HEK293 (cell line): ENCODE results near the gene MAGI1.
"Not testable (repeated sequence)": the region's sequence is repeated elsewhere in the genome, so short reads cannot be mapped to it uniquely, and the experiment has no call there.

Experiments
- PRDM10 ChIP-seq: fragments of 450-650 bp; formaldehyde crosslinking; IDR thresholded peaks from 2 replicates; pipeline ENCODE4 v1.5.1; 2016; ENCODE audit warnings: missing biosample characterization, missing genetic modification characterization
- ZEB2 ChIP-seq: fragments of 450-650 bp; formaldehyde crosslinking; IDR thresholded peaks from 2 replicates; pipeline ENCODE4 v1.5.1; 2016; ENCODE audit warnings: missing biosample characterization, missing genetic modification characterization
- ZNF16 ChIP-seq: fragments of 450-650 bp; formaldehyde crosslinking; IDR thresholded peaks from 2 replicates; pipeline ENCODE4 v1.5.1; 2016; ENCODE audit warnings: low read depth, missing biosample characterization, missing genetic modification characterization
- ZNF2 ChIP-seq: fragments of 450-650 bp; formaldehyde crosslinking; IDR thresholded peaks from 2 replicates; pipeline ENCODE4 v1.5.1; 2016; ENCODE audit warnings: missing biosample characterization, missing genetic modification characterization
- ZNF239 ChIP-seq: fragments of 450-650 bp; formaldehyde crosslinking; IDR thresholded peaks from 2 replicates; pipeline ENCODE4 v1.5.1; 2016; ENCODE audit warnings: missing biosample characterization, missing genetic modification characterization
- ZSCAN16 ChIP-seq: fragments of 450-650 bp; formaldehyde crosslinking; IDR thresholded peaks from 2 replicates; pipeline ENCODE4 v1.5.1; 2016; ENCODE audit warnings: missing biosample characterization, missing genetic modification characterization
- TF ChIP-seq, protein P1 (sequence below): fragments of 450-650 bp; formaldehyde crosslinking; IDR thresholded peaks from 2 replicates; pipeline ENCODE4 v1.5.1; 2016; ENCODE audit warnings: missing biosample characterization, missing genetic modification characterization

DNA sequence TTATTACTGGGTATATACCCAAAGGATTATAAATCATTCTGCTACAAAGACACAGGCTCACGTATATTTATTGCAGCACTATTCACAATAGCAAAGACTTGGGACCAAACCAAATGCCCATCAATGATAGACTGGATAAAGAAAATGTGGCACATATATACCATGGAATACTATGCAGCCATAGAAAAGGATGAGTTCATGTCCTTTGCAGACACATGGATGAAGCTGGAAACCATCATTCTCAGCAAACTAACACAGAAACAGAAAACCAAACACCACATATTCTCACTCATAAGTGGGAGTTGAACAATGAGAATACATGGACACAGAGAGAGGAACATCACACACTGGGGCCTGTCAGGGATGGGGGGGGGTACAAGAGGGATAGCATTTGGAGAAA is 495.3 kb downstream of the MAGI1 start:
- not testable (repeated sequence) for TF ChIP-seq ZNF2 (tag by site-specific recombination); PRDM10 (tag by site-specific recombination); ZSCAN16; ZNF239 (tag by site-specific recombination); ZNF16 (tag by site-specific recombination); ZEB2 (tag by site-specific recombination)
- TF ChIP-seq, protein P1, sequence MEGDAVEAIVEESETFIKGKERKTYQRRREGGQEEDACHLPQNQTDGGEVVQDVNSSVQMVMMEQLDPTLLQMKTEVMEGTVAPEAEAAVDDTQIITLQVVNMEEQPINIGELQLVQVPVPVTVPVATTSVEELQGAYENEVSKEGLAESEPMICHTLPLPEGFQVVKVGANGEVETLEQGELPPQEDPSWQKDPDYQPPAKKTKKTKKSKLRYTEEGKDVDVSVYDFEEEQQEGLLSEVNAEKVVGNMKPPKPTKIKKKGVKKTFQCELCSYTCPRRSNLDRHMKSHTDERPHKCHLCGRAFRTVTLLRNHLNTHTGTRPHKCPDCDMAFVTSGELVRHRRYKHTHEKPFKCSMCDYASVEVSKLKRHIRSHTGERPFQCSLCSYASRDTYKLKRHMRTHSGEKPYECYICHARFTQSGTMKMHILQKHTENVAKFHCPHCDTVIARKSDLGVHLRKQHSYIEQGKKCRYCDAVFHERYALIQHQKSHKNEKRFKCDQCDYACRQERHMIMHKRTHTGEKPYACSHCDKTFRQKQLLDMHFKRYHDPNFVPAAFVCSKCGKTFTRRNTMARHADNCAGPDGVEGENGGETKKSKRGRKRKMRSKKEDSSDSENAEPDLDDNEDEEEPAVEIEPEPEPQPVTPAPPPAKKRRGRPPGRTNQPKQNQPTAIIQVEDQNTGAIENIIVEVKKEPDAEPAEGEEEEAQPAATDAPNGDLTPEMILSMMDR (tag by site-specific recombination): not testable (repeated sequence)
